Lung microvascular endothelial cell (primary cell): Measurements from ENCODE around the gene MRM3. TPM values are rescaled to one million over a fixed set of nuclear protein-coding genes. Genes with fewer than 3 reads are reported as not detected.
"Not testable (repeated sequence)": the region's sequence is repeated elsewhere in the genome, so short reads cannot be mapped to it uniquely, and the experiment has no call there.

Experiments used
- DNase-seq, 2 donors: peaks; one replicate each; pipeline versions ENCODE4 v3.0.0 to v3.0.0-alpha.2; 2010; ENCODE audit warnings: low read depth in 2 of 2
- total RNA-seq: library from RNA; depleted of rRNA; stranded (reverse); fragments of >200 nt; gene quantifications from 2 replicates; pipeline ENCODE4 v1.2.1, GENCODE V29; 2014

The MRM3 gene
- total RNA-seq, 1 donor from 2014 or later = 13.3 TPM

DNA sequence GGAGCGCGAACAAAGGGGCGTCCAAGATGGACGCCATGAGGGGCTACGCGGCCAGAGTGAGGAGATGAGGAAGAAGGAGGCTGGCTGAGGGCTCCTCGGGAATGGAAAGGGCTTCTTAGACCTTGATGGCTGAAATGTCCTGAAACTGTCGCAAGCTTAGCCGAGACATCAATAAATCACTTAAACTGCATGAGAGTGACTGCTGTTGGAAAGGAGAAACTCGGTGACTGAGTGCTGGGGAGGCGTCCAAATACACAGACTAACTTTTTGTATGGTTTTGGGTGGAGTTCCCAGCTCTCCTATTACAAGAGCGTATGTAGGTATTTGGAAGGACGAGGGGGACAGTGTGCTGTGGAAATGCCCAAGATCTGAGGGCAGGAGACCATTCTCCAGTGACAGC lies 28.7 kb upstream of the MRM3 start:
- no peak for DNase-seq

DNA sequence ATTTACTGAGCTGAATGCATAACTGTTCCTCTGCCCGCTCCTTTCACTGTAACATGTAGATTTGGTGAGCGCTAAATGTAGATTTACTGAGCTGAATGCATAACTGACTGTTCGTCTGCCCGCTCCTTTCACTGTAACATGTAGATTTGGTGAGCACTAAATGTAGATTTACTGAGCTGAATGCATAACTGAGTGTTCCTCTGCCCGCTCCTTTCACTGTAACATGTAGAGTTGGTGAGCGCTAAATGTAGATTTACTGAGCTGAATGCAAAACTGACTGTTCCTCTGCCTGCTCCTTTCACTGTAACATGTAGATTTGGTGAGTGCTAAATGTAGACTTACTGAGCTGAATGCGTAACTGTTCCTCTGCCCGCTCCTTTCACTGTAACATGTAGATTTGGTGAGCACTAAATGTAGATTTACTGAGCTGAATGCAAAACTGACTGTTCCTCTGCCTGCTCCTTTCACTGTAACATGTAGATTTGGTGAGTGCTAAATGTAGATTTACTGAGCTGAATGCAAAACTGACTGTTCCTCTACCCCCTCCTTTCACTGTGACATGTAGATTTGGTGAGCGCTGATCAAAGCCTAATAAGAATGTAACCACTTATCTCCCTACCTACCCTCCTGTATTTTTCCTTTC lies 26.7 kb upstream of the MRM3 start:
- DNase-seq = not testable (repeated sequence)

DNA sequence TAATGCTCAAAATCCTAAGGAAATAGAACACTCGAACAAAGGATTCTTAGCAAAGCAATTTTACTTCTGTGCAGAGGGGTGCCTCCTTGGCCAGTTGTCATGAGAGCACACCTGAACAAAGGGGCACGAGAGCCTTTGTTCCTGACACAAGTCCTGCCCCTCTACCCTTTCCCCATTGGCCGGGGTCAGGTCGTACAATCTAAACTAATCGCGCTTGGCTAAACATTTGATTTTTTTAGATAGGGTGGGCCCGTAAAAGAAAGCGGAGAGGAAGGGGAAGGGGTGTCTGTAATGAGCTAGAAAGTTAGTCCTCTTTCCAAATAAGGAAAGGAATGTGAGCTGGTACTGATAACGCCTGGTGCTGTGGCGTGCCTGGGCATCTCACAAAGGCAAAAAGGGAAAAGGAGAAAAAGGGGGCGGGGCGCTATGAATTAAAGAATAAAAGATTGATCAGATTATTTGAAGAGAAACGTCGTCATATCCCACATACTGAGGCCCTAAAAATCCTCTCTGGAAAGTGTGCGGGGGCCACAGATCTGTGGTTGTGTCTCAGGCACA lies 26.1 kb upstream of the MRM3 start:
- not testable (repeated sequence) for DNase-seq

DNA sequence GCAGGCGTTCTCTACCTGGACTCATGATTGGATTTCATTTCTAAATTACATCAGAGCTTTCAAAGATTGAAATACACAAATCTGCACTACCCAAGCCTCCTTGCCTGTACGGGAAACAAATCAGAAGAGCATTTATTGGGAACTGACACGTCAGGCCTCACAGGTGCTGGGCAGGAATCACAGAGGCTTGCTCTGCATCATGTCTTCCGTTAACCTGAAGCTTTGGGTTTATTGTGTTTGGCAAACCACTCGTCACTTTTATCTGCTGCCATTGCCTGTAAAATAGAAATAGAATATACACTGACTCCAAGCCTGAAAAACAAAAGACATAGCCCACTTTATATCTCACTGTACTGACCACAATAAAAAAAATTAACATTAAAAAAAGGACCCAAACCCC lies 22.2 kb upstream of the MRM3 start:
- DNase-seq = no peak

DNA sequence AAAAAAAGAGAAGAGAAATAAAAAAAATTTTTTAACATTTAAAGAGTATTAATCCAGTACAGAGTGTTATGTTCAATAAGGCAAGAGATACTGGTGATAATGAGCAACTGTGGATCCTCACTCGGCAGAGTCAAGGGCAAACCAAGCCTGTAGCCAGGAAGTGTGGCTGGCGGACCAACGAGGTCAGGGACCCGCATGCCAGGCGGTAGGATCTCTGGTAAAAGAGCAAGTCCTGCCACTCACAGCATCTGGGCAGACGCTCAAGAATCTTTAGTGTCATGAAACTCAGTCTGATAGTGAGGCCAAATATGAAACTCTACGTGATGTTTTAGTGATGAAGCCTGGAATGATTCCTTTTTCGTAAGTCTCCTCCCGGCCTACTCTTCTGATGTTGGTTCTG lies 21.8 kb upstream of the MRM3 start:
- no peak for DNase-seq

DNA sequence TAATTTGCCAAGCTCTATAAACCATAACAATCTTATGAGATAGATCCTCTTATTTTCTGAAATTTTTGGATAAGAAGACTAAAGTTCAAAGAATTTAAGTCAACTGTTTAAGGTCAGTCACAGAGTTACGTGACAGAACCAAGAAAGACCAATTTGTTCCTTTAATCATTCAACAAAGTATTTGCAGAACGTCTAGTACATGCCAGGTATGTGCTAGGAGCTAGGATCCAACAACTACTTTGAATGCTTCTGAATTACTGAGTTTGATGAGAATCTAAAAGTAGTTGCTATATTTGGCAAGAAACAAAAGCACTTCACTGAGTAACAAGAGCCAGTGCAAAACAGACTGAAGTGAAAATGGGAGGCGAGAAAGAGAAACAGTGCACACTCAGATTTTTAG lies 15.1 kb upstream of the MRM3 start:
- DNase-seq = no peak

DNA sequence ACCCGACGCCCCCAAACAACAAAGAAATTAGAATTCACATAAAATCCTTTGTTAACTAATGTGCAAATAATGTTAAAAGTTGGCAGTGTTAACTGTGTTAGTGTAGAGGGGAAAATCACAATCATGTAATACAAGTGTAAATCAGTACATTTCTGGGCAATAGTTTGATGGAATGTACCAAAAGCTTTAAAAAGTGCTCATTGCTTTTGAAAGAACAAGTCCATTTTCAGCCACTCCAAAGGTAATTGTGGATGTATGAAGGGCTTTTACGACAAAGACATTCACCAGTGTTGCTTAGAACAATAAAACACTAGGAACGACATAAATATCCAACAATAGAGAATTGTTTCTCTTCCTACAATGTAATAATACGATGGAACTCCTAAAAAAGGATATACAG lies 9.1 kb upstream of the MRM3 start:
- DNase-seq = no peak

DNA sequence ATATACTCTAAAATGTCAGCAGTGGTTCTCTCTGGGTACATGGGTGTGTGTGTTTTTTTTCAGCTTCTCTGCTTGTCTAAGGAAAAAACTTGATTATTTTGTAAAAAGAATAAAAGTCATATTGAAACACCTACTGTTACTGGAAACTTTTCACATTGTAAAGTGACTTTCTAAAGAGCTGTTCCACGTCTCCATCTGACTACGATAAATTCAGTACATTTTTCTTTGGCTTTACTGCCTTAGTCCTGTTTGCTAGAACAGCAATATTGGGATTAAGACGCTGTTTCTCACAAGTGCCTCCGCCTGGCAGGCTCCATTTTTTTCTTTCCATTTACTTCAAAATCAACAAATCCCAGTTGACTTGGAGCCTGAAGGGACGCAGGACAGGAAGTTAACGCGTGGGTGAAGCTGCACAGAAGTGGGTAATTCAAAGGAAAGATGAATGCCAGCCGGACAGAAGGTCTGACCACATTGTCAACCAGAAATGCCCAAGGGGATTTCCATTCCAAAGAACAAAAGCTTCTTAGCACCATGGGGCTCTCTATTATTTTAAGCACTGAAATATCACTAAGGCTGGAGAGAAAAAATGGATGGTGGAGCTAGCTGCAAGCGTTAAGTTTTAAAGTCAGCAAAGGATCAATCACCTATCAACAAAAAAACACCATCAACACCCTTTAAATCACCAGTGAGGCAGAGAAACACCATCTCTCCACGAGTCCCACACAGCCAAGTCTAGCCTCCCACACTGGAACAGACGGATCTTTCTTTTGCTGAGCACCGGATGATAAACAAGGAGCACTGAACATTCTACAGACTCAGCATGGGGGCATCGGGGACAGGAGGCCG lies 8.5 kb upstream of the MRM3 start:
- DNase-seq = no peak

DNA sequence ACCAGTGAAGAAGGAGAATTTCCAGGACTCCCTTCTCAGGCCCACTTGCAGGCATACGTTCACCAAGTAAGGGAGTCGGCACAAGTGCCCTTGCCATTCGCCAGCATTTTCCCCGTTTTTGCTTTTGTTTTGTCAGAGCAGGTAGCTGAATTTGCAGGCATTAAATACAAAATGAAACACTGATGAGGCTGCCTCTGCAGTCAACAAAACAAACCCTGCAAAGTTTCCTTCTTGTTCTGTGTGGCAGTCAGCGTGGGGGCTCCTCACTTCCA lies 7.9 kb upstream of the MRM3 start:
- DNase-seq = no peak

DNA sequence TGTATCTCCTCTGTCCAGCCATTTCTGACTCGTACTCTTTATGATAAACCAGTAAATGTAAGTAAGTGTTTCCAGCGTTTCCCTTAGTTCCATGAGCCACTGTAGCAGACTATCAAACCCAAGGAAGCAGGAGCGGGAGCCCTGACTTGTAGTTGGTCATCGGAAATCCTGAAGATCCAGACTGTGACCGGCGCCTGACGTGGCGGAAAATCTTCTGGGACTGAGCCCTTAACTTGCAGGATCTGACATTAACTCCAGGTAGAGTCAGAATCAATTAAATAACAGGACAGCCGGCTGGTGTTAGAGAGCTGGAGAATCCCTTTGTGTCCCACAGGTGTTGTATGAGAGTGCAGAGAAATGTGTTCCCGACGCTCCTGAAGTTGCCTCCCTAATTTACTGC lies 4.1 kb upstream of the MRM3 start:
- no peak for DNase-seq

DNA sequence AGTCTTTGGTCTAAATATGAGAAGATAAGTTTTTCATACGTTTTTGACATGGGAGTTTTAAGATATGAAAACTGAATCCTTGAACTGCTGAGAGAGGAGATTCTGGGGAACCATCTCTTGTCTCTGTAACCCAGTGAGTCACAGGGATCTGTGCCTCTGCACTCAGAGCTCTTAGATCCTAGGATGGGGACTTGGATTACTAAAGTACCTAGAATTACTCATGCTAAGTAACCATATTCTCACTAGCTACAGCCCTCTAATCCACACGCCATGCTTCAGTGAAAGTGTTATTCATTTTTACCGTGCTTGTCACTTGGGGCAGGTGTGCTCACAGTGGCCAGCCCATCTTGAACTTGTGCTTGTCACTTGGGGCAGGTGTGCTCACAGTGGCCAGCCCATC lies 2.0 kb downstream of the MRM3 start:
- no peak for DNase-seq

DNA sequence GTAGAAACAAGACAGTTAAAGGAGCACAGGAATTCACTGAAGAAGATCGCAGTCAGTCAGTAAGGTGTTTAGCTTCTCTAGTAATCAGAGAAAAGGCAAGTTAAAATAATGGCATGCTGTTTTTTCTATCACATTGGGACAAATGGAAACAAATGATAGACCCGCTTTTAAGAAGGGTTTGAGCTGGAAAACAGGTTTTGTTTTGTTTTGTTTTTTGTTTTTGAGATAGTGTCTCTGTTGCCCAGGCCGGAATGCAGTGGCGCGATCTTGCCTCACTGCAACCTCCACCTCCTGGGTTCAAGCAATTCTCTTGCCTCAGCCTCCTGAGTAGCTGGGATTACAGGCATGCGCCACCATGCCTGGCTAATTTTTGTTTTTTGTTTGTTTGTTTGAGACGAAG lies 3.7 kb downstream of the MRM3 start:
- DNase-seq = not testable (repeated sequence)

DNA sequence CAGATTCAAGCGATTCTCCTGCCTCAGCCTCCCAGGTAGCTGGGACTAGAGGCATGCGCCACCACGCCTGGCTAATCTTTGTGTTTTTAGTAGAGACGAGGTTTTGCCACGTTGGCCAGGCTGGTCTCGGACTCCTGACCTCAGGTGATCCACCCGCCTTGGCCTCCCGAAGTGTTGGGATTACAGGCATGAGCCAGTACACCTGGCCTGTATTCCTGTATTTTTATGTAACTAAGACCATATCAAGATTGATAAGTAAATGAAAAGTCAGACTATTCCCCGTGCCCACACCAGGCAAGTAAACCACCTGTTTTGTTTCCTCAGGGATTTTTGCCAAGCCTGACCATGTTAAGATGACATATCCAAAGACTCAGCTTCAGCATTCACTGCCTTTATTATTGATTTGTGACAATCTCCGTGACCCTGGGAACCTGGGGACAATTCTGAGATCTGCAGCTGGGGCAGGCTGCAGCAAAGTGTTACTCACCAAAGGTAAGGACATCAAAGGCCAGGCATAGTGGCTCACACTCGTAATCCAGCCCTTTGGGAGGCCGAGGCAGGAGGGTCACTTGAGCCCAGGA lies 5.6 kb downstream of the MRM3 start:
- no peak for DNase-seq

DNA sequence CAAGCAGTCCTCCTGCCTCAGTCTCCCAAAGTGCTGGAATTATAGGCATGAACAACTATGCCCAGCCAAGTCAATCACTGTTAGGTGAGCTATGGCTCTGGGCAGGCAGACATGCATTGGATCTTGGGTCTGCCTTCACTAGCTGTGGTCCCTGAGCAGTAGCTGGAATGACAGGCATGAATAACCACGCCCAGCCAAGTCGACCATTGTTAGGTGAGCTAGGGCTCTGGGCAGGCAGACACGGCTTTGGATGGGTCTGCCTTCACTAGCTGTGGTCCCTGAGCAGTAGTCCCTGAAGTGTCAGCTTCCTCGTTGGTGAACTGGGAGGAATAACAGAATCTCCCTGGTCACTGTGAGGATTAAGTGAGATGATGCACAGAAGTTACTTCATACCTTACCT lies 6.4 kb downstream of the MRM3 start:
- DNase-seq = no peak

DNA sequence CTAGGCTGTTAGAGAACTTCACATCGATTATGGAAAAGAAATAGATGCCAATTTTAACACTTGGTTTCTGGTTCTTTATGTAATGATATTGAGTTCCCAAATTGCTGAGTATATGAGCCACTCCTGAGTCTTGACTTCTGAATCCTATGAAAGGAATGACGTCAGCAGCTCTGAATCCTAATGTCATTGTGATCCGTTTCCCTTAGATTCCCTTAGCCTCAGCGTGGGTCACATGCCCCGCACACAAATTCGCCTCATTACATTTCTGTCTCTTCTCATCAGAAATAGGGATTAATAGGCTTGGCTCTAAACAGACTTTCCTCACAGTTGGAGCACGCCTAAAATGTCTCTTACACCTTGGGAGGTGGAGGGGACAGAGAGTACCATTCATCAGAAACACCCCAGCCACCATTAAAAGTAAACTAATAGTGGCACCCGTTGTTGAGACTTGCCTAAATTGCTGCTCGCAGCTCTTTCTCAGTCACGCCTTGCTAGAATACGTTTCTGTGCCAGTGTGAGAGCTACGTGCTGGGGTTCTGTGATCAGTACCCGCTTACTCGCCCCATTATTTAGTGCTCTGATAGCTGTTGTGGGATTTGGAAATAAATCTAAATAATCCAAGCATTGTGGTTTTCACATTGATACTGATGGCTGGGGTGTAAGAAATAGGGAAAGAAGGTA lies 7.1 kb downstream of the MRM3 start:
- DNase-seq = no peak

DNA sequence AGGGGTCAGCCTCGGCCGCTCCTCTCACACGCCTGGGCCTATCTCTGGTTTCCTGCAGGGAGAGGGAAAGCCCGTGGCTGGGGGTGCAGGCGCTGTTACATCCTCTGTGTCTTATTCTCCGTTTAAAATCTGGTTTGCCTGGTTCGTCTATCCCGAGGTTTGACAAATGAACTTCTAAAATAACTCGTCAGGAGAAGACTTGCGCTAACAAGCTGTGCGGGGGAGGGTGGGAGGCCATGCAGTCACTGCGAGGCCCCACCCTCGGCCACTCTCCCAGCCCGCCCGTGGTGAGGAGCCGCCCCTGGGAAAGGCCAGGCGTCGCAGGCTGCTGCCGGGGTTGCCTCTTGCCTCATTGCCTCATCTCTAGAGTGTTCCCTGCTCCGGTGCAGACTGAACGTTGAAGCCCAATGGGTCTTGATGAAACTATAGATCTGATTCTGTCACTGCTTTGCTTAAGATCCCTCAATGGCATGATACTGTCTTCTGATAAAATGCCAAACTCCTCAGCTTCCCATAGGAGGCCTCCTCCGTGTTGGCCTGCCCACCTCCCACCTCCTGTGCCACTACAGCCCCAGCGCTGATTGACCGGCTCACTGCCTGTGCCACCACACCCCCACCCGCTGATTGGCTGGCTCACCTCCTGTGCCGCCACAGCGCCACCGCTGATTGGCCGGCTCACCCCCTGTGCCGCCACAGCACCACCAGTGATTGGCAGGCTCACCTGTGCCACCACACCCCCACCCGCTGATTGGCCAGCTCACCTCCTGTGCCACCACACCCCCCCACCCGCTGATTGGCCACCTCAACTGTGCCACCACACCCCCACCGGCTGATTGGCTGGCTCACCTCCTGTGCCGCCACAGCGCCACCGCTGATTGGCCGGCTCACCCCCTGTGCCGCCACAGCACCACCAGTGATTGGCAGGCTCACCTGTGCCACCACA lies 8.0 kb downstream of the MRM3 start:
- DNase-seq = peak; percentile 49 to 77

DNA sequence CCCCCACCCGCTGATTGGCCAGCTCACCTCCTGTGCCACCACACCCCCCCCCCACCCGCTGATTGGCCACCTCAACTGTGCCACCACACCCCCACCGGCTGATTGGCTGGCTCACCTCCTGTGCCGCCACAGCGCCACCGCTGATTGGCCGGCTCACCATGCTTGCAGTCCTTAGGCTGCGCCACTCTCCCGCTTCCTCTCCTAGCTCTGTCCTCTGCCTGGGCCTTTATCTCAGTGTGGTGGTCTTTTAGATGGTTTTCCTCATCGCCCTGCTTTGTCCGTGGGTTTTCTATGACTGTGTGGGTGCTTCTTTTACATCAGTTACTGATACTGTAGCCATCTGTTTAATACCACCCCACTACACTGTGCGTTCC lies 8.7 kb downstream of the MRM3 start:
- peak; percentile 28 to 53 for DNase-seq

DNA sequence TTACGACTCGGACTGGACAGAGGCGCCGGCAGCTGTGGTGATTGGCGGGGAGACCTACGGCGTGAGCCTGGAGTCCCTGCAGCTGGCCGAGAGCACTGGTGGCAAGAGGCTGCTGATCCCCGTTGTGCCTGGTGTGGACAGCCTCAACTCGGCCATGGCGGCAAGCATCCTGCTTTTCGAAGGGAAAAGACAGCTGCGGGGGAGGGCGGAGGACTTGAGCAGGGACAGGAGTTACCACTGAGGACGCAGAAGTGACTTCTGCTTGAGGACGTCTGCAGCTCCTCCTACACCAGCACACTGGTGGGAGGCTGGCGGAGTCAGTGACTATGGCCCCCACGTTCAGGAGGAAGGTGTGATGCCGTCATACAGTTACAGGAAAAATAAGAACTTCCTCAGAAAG lies 9.7 kb downstream of the MRM3 start:
- no peak for DNase-seq

DNA sequence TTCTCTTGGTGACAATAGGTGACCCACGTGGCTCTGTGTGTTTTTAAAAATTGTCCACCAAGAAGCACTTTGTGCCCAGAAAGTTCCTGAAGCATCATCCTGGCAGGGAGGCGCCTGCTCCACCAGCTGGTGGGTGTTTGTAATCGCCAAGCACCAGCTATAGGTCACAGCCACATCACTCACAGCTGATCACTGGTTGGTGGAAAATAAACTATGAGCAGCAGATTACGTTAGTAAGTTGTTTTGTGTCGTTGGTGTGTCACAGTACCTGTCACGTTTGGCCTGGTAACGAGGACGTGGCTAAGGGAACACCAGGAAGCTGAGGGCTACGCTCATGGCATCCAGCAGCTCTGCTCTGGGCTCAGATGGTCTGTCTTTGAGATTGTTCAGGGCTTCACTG lies 10.1 kb downstream of the MRM3 start:
- peak in 1 of 2 donors; percentile 84 for DNase-seq

DNA sequence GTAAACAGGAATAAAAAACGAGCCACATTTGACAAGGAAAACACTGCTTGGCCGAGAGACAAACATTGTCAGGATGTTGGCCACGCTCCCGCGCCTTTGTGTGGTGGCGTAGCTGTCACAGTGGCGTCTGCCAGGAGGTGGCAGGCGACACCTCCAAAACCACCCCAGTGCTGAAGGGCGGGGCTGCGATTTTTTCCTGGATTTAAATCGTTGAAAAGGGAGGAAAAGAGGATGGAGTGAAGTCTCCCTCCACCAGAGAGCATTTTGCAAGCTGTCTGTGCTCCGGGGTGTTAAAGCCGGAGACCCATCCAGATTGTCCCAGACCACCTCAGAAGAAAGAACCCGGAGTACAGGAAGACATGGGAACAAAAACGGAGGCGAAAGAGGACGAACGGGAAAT lies 12.7 kb downstream of the MRM3 start:
- DNase-seq = peak; percentile 79 to 96

DNA sequence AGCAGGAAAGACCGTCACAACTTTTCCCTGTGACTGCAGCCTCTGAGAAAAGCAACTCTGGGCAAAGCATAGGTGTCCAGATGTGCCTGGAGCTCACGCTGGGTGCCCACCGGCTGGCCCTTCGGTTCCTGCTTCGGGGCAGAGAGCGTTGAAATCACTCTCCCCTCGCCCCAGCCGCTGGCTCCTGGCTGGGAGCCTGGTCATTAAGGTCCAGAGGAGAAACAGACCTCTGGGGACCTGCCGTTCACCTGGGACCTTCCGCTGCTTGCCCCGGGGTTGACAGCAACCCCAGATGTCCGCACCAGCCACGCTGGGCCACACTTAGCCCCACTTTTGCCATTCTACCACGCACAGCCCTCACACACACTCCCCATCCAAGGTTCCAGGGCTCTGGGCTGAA lies 13.1 kb downstream of the MRM3 start:
- no peak for DNase-seq
